ENCODE measurements around the gene LRRC46.
A peak's percentile ranks its signal among the peaks of the same experiment; 100 is the strongest.

Gene LRRC46

GRCh38 chr17:47831003-47831933 is at the start of gene LRRC46, which contains the start of gene MRPL10:
Gene LRRC46 (plus strand): TSS chr17:47831670. CDS start chr17:47831990, 320 bp downstream.
Gene MRPL10 (minus strand): TSS chr17:47831541. CDS start chr17:47831511, 30 bp downstream.
- peak; percentile 88 for DNase-seq (ENCODE audit: low read depth)

- no peak for DNase-seq (ENCODE audit: low read depth)
Observed at GRCh38 chr17:47785538-47786123, 45.8 kb upstream of the LRRC46 start.

- peak; percentile 29 for DNase-seq (ENCODE audit: low read depth)
Observed at GRCh38 chr17:47789611-47790561, 41.6 kb upstream of the LRRC46 start.

GRCh38 chr17:47791025-47791424 is 40.4 kb upstream of the LRRC46 start:
- no peak for DNase-seq (ENCODE audit: low read depth)

GRCh38 chr17:47792457-47792856 is 39.0 kb upstream of the LRRC46 start:
- DNase-seq (ENCODE audit: low read depth): no peak

GRCh38 chr17:47792979-47793378 is 38.5 kb upstream of the LRRC46 start:
- no peak for DNase-seq (ENCODE audit: low read depth)

GRCh38 chr17:47797797-47798196 is 33.7 kb upstream of the LRRC46 start:
- DNase-seq (ENCODE audit: low read depth): no peak

GRCh38 chr17:47800686-47801085 is 30.8 kb upstream of the LRRC46 start:
- no peak for DNase-seq (ENCODE audit: low read depth)

- DNase-seq (ENCODE audit: low read depth): no peak
Observed at GRCh38 chr17:47801176-47801765, 30.2 kb upstream of the LRRC46 start.

GRCh38 chr17:47801906-47802305 is 29.6 kb upstream of the LRRC46 start:
- DNase-seq (ENCODE audit: low read depth): no peak

GRCh38 chr17:47802341-47803022 is 29.0 kb upstream of the LRRC46 start:
- DNase-seq (ENCODE audit: low read depth): peak; percentile 51

- DNase-seq (ENCODE audit: low read depth): no peak
Observed at GRCh38 chr17:47803201-47803600, 28.3 kb upstream of the LRRC46 start.

- DNase-seq (ENCODE audit: low read depth): no peak
Observed at GRCh38 chr17:47803751-47804150, 27.7 kb upstream of the LRRC46 start.

GRCh38 chr17:47804461-47804860 is 27.0 kb upstream of the LRRC46 start:
- no peak for DNase-seq (ENCODE audit: low read depth)

- no peak for DNase-seq (ENCODE audit: low read depth)
Observed at GRCh38 chr17:47806026-47806912, 25.2 kb upstream of the LRRC46 start.

- no peak for DNase-seq (ENCODE audit: low read depth)
Observed at GRCh38 chr17:47806913-47807255, 24.6 kb upstream of the LRRC46 start.

- DNase-seq (ENCODE audit: low read depth): no peak
Observed at GRCh38 chr17:47807421-47807820, 24.0 kb upstream of the LRRC46 start.

GRCh38 chr17:47808036-47808829 is 23.2 kb upstream of the LRRC46 start:
- no peak for DNase-seq (ENCODE audit: low read depth)

- DNase-seq (ENCODE audit: low read depth): no peak
Observed at GRCh38 chr17:47808830-47809480, 22.5 kb upstream of the LRRC46 start.

All from stimulated activated CD4-positive, alpha-beta T cell treated with anti-CD3 and anti-CD28 coated beads, Interleukin-2, amount 100 ng/mL, for 4 hours (primary cell).